HG03196 (cell line): ENCODE measurements around the gene CHAC1.

Experiments
- ATAC-seq: cut with Tn5 transposase; IDR thresholded peaks from one replicate; pipeline ENCODE4 v1.9.1; 2021; ENCODE audit not compliant: unreplicated experiment

The CHAC1 gene

GRCh38 chr15:40952901-40953712 is at the start of gene CHAC1:
TSS of gene CHAC1 (plus strand) at chr15:40953471. CDS start at chr15:40953584, 113 bp downstream.
- ATAC-seq: peak; percentile 80

GRCh38 chr15:40904552-40905201 is 48.6 kb upstream of the CHAC1 start:
- no peak for ATAC-seq

GRCh38 chr15:40906091-40906990 is 46.9 kb upstream of the CHAC1 start:
- peak; percentile 67 for ATAC-seq

- peak; percentile 4 for ATAC-seq
Measured at GRCh38 chr15:40906991-40907802, 46.1 kb upstream of the CHAC1 start.

GRCh38 chr15:40908095-40908494 is 45.2 kb upstream of the CHAC1 start:
- ATAC-seq: no peak

- ATAC-seq: no peak
Measured at GRCh38 chr15:40909662-40910630, 43.3 kb upstream of the CHAC1 start.

- no peak for ATAC-seq
Measured at GRCh38 chr15:40911141-40911540, 42.1 kb upstream of the CHAC1 start.

GRCh38 chr15:40911693-40912092 is 41.6 kb upstream of the CHAC1 start:
- ATAC-seq: no peak

GRCh38 chr15:40912478-40912877 is 40.8 kb upstream of the CHAC1 start:
- ATAC-seq: no peak

- no peak for ATAC-seq
Measured at GRCh38 chr15:40914013-40914412, 39.3 kb upstream of the CHAC1 start.

GRCh38 chr15:40914486-40914885 is 38.8 kb upstream of the CHAC1 start:
- ATAC-seq: no peak

- no peak for ATAC-seq
Measured at GRCh38 chr15:40915116-40915661, 38.1 kb upstream of the CHAC1 start.

- ATAC-seq: no peak
Measured at GRCh38 chr15:40915679-40916078, 37.6 kb upstream of the CHAC1 start.

GRCh38 chr15:40917585-40917984 is 35.7 kb upstream of the CHAC1 start:
- no peak for ATAC-seq

- no peak for ATAC-seq
Measured at GRCh38 chr15:40918146-40918798, 35.0 kb upstream of the CHAC1 start.

GRCh38 chr15:40918799-40919392 is 34.4 kb upstream of the CHAC1 start:
- no peak for ATAC-seq

- no peak for ATAC-seq
Measured at GRCh38 chr15:40921949-40922607, 31.2 kb upstream of the CHAC1 start.

- ATAC-seq: no peak
Measured at GRCh38 chr15:40922608-40923005, 30.7 kb upstream of the CHAC1 start.
